CD8-positive, alpha-beta memory T cell (primary cell): ENCODE measurements around the gene CDK6. TPM values are rescaled to one million over a fixed set of nuclear protein-coding genes. Genes with fewer than 3 reads are reported as not detected.

Experiments used
- CTCF ChIA-PET: fragments of 350-600 bp; sonication (Branson Sonifier 250); formaldehyde crosslinking; loops from one replicate; lab custom pipeline; 2021; ENCODE audit warnings: antibody characterized with exemption; lab: Charles Lee
- POLR2A ChIA-PET: fragments of 350-600 bp; sonication (Branson Sonifier 250); formaldehyde crosslinking; loops from one replicate; lab custom pipeline; 2021; ENCODE audit warnings: antibody characterized with exemption; lab: Charles Lee
- DNase-seq, 5 donors: peaks; one replicate each; pipeline versions ENCODE4 v3.0.0 to v3.0.0-alpha.2; 2020 to 2022; ENCODE audit warnings: mixed read lengths in 1 of 5
- H3K27ac ChIP-seq: one replicate; pipeline ENCODE4 v1.7.0; 2013; ENCODE audit warnings: low read depth, mild to moderate bottlenecking, low read length, moderate library complexity
- H3K27me3 ChIP-seq: 2 replicates; pipeline ENCODE4 v1.7.0; 2013; ENCODE audit warnings: low read length, mild to moderate bottlenecking; ENCODE audit not compliant: insufficient read depth, poor library complexity, severe bottlenecking
- H3K36me3 ChIP-seq: 2 replicates; pipeline ENCODE4 v1.7.0; 2013; ENCODE audit warnings: mild to moderate bottlenecking, low read length, moderate library complexity; ENCODE audit not compliant: insufficient read depth
- H3K4me1 ChIP-seq: 2 replicates; pipeline ENCODE4 v1.7.0; 2013; ENCODE audit warnings: mild to moderate bottlenecking, low read length, moderate library complexity; ENCODE audit not compliant: insufficient read depth
- H3K4me3 ChIP-seq: 2 replicates; pipeline ENCODE4 v1.7.0; 2013; ENCODE audit warnings: mild to moderate bottlenecking, low read length
- H3K9me3 ChIP-seq: 2 replicates; pipeline ENCODE4 v1.7.0; 2013; ENCODE audit warnings: mild to moderate bottlenecking, low read length
- H3K27ac Mint-ChIP-seq, 8 donors: one replicate each; pipeline ENCODE4 v1.8.0; 2020 to 2021; ENCODE audit warnings: mixed read lengths in 8 of 8, mild to moderate bottlenecking in 6 of 8, inconsistent platforms in 3 of 8, moderate library complexity in 3 of 8
- H3K27me3 Mint-ChIP-seq, 2 donors: one replicate each; pipeline ENCODE4 v1.8.0; 2020 to 2021; ENCODE audit warnings: mixed read lengths in 2 of 2, mild to moderate bottlenecking in 1 of 2, moderate library complexity in 1 of 2
- H3K36me3 Mint-ChIP-seq, 3 donors: one replicate each; pipeline ENCODE4 v1.8.0; 2020 to 2021; ENCODE audit warnings: mixed read lengths in 3 of 3, inconsistent platforms in 1 of 3, mild to moderate bottlenecking in 1 of 3
- H3K4me1 Mint-ChIP-seq, 3 donors: one replicate each; pipeline ENCODE4 v1.8.0; 2020 to 2021; ENCODE audit warnings: mixed read lengths in 3 of 3, inconsistent platforms in 1 of 3, mild to moderate bottlenecking in 1 of 3
- H3K4me3 Mint-ChIP-seq, 7 donors: one replicate each; pipeline ENCODE4 v1.8.0; 2020 to 2021; ENCODE audit warnings: mixed read lengths in 7 of 7, mild to moderate bottlenecking in 6 of 7, moderate library complexity in 4 of 7, inconsistent platforms in 2 of 7
- H3K9me3 Mint-ChIP-seq, 5 donors: one replicate each; pipeline ENCODE4 v1.8.0; 2020 to 2022; ENCODE audit warnings: mixed read lengths in 5 of 5, mild to moderate bottlenecking in 3 of 5, moderate library complexity in 2 of 5, inconsistent platforms in 1 of 5
- polyA plus RNA-seq: library from polyadenylated mRNA; unstranded; fragments of 300-500 nt; fragmentation: Illumina TruSeq; gene quantifications from one replicate; pipeline ENCODE4 v1.2.3, GENCODE V29; 2021
- total RNA-seq, 2 experiments: library from RNA; stranded (reverse); gene quantifications; one replicate each; pipeline ENCODE4 v1.2.3, GENCODE V29; 2021

CDK6 gene
- total and polyA plus RNA-seq, 3 experiments from 2014 or later = 20.7 to 235 (median 231) TPM

DNA sequence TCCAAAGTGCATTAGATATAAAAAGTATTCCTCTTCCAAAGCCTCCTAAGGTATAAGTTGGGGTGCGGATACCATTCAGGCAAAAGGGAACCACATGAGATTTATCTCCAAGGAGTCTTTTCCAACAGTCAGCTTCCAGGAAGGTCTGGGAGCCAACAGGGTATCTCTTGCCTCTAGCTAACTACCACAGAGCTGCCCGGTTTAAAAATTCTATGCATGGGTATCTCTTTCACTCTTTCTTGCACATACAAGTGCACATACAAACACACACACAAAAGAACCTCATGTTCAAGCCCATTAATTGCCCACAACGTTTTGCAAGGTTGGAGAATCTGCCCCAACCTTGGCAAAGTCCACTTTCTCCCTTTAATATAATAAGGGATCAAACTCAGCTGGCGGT is 80.7 kb downstream of the CDK6 start:
- Histone ChIP-seq H3K4me3 (no peak overlapping the region), H3K9me3 (no peaks in the 10 kb centered on the region), H3K36me3 (no peaks in the 10 kb centered on the region), H3K27ac (no peak overlapping the region), H3K4me1 (no peaks in the 10 kb centered on the region), H3K27me3 (no peaks in the 10 kb centered on the region)
- Mint-ChIP-seq H3K4me3 (no peak overlapping the region), H3K36me3 (peaks cover 11 to 36% (median 16%) of the 10 kb centered on the region in 3 donors), H3K4me1 (peaks cover 4 to 51% (median 26%) of the 10 kb centered on the region in 3 donors), H3K9me3 (no peaks in the 10 kb centered on the region), H3K27ac (peak overlapping the region in 2 of 8 donors; percentile 38 to 58), H3K27me3 (no peaks in the 10 kb centered on the region)
- ChIA-PET POLR2A (interaction anchor here (0.7 kb wide), 1 partner anchor 33 kb away, joined by 3 read pairs; no protein-coding TSS in a partner anchor), CTCF (interaction anchor here (0.9 to 2.1 kb wide), 3 partner anchors 10 to 77 kb away, joined by 3 to 6 read pairs (median 3); no protein-coding TSS in a partner anchor)
- DNase-seq = no peak

DNA sequence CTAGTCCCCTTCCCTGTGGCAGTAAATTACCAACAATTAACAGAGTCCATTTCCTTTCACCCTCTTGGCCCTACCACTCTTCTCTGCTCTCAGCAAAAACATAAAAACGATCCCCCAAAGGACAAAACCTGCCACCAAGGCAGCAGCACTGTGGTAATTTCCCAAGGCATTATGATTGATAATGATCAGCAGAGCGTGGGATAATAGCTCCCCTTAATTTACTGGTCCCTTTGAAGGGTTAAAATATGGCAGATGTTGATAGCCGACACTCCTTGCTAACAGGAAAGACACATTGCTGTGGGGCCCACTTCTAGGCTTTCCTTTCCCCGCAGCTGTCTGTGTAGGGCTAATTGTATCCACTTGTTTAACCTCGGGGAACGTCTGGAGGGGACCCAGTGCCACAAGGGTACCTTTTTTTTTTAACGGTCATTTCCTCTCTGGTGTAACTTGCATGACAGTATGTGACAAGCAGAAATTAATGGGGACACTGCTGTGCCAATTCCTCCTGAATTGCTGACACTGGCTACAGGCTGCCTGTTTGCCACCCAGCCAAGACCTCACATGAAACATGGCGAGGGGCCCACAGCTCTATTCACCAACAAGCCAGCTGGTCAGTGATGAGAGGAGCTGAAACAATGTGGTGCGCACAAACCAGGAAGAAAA is 81.3 kb downstream of the CDK6 start:
- Mint-ChIP-seq H3K27ac (peak overlapping the region in 2 of 8 donors; percentile 35 to 66), H3K4me1 (peaks cover 7 to 56% (median 31%) of the 10 kb centered on the region in 3 donors), H3K9me3 (no peaks in the 10 kb centered on the region), H3K4me3 (no peak overlapping the region), H3K36me3 (peaks cover 11 to 36% (median 16%) of the 10 kb centered on the region in 3 donors), H3K27me3 (no peaks in the 10 kb centered on the region)
- ChIA-PET CTCF (interaction anchor here (1.3 to 2.1 kb wide), 2 partner anchors 63 to 78 kb away, joined by 3 to 6 read pairs; no protein-coding TSS in a partner anchor), POLR2A (no interaction called here)
- Histone ChIP-seq H3K27me3 (no peaks in the 10 kb centered on the region), H3K27ac (no peak overlapping the region), H3K9me3 (no peaks in the 10 kb centered on the region), H3K36me3 (no peaks in the 10 kb centered on the region), H3K4me3 (no peak overlapping the region), H3K4me1 (no peaks in the 10 kb centered on the region)
- no peak for DNase-seq

DNA sequence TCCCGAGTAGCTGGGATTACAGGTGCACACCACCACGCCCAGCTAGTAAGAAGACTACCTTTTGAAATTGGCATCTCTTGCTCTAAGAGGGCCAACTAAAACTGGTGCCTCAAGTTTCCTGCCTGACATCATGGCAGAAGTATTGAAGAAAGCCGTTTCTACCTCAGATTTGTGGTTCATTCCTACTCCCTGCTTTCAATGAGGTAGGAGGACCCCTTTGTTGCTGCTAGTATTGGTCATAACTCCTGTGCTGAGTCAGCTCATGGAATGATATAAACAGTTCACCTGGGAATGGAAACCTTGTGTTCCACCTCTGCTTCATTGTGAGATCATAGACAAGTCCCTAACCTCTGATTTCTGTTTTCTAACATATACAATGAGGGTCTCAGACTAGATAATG is 82.8 kb downstream of the CDK6 start:
- Mint-ChIP-seq H3K4me3 (no peak overlapping the region), H3K36me3 (peaks cover 11 to 30% (median 14%) of the 10 kb centered on the region in 3 donors), H3K9me3 (no peaks in the 10 kb centered on the region), H3K27me3 (no peaks in the 10 kb centered on the region), H3K27ac (peak overlapping the region in 1 of 8 donors; percentile 74), H3K4me1 (peaks cover 12 to 59% (median 41%) of the 10 kb centered on the region in 3 donors)
- Histone ChIP-seq H3K4me3 (no peak overlapping the region), H3K27me3 (no peaks in the 10 kb centered on the region), H3K9me3 (no peaks in the 10 kb centered on the region), H3K4me1 (no peaks in the 10 kb centered on the region), H3K36me3 (no peaks in the 10 kb centered on the region), H3K27ac (no peak overlapping the region)
- DNase-seq = no peak
- CTCF ChIA-PET = no interaction called here
- POLR2A ChIA-PET = no interaction called here

DNA sequence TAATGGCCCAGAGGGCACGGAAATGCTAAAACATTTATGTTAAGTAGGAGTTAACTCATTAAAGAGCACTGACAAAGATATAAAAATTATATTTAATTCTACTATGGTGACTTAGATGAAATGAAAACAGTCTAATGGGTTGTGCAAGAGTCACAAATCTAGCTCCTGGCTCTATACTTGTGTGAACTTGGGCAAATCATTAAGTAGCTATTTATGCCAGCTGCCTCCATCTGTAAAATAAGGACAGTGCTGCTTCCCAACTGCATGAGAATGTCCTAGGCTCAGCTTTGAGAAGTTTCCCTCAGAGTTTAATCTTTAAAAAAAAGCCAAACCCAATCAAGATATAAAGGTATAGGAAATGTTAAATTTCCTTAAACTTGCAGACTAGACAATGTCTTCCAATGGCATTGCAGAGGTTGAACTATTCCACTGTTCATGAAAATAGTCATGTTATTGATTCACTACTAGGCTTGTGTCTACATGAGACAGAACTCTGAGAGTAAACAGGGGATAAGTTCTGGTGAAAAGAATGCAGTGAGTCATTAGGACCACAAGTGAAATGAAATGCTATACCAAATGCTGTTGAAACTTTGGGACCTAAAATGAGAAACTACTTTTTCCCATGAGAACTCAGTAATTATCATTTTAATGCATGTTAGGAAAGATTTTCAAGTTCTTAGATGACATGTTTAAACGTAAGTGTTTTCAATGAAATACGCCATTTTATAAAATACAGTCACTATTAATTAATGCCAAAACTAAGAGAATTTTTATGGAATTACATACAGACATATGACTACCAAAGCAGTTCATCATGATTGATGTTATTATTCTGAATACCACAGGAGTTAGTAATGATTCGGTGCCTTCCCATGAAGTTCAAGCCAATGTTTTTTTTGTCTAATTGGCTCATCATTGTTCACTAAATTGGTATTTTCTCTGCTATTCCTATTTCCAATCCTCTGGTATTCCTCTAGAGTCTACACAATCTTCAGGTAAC is 84.2 kb downstream of the CDK6 start:
- H3K27ac Mint-ChIP-seq = peak overlapping the region in 1 of 8 donors; percentile 35
- CTCF ChIA-PET = no interaction called here

DNA sequence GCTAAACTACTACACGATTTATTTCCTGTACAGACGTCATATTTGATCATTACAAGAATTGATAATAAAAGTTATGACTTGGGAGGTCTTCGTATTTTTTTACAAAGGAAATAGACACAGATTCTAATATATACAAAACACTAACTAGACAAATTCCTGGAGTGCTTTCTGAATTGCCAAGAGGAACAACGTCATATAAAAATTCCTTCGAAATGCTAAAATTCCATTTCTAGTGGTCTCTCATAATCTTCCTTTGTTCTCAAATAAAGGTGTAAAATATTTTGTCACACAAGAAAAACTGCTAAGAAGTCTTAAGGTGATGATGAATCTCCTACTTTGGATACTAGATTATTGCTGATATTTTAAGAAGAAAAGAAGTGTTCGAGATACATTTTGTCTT is 85.4 kb downstream of the CDK6 start:
- no peak for DNase-seq
- no peak overlapping the region for H3K27ac Mint-ChIP-seq
- peaks cover 16 to 59% (median 56%) of the 10 kb centered on the region in 3 donors for H3K4me1 Mint-ChIP-seq
- H3K27me3 ChIP-seq = no peaks in the 10 kb centered on the region
- no peaks in the 10 kb centered on the region for H3K4me1 ChIP-seq
- no peaks in the 10 kb centered on the region for H3K27me3 Mint-ChIP-seq
- H3K9me3 ChIP-seq = no peaks in the 10 kb centered on the region
- no peaks in the 10 kb centered on the region for H3K36me3 ChIP-seq
- no peak overlapping the region for H3K4me3 ChIP-seq
- H3K36me3 Mint-ChIP-seq = peaks cover 3 to 17% (median 7%) of the 10 kb centered on the region in 3 donors
- H3K27ac ChIP-seq = no peak overlapping the region
- CTCF ChIA-PET = no interaction called here
- H3K4me3 Mint-ChIP-seq = no peak overlapping the region
- POLR2A ChIA-PET = no interaction called here
- H3K9me3 Mint-ChIP-seq = no peaks in the 10 kb centered on the region

More for the DNA sequence above, 84.2 kb downstream of the CDK6 start:
- Mint-ChIP-seq H3K4me1 (peaks cover 16 to 62% (median 52%) of the 10 kb centered on the region in 3 donors), H3K9me3 (no peaks in the 10 kb centered on the region), H3K27me3 (no peaks in the 10 kb centered on the region), H3K4me3 (no peak overlapping the region), H3K36me3 (peaks cover 3 to 21% (median 8%) of the 10 kb centered on the region in 3 donors)
- H3K27ac ChIP-seq = no peak overlapping the region
- H3K27me3 ChIP-seq = no peaks in the 10 kb centered on the region
- H3K4me3 ChIP-seq = no peak overlapping the region
- no peaks in the 10 kb centered on the region for H3K9me3 ChIP-seq
- POLR2A ChIA-PET = no interaction called here
- H3K36me3 ChIP-seq = no peaks in the 10 kb centered on the region
- H3K4me1 ChIP-seq = no peaks in the 10 kb centered on the region
- DNase-seq = no peak

DNA sequence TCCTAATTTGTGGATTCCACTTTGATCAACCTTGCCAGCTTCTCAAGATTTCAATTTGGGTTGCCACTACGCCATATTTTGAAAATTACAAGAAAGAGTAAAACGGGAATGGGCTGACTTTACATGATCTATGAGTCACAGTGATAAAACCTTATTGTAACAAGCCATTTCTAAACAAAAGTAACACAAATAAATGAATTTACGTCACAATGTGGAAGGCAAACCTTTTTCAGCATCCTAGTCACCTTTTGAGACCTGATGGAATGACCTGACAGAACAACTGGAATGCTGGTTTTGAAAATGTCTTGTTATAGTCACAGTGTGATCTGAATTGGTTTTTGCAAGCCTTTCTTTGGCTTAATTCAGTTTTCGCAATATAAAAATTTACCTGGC is 85.9 kb downstream of the CDK6 start:
- no peaks in the 10 kb centered on the region for H3K4me1 ChIP-seq
- H3K27ac ChIP-seq = no peak overlapping the region
- H3K9me3 ChIP-seq = no peaks in the 10 kb centered on the region
- peaks cover 7 to 14% (median 10%) of the 10 kb centered on the region in 3 donors for H3K36me3 Mint-ChIP-seq
- H3K4me1 Mint-ChIP-seq = peaks cover 16 to 55% (median 54%) of the 10 kb centered on the region in 3 donors
- POLR2A ChIA-PET = no interaction called here
- H3K27ac Mint-ChIP-seq = no peak overlapping the region
- no peak for DNase-seq
- no peaks in the 10 kb centered on the region for H3K27me3 ChIP-seq
- no peak overlapping the region for H3K4me3 ChIP-seq
- H3K4me3 Mint-ChIP-seq = no peak overlapping the region
- no peaks in the 10 kb centered on the region for H3K9me3 Mint-ChIP-seq
- CTCF ChIA-PET = no interaction called here
- H3K36me3 ChIP-seq = no peaks in the 10 kb centered on the region
- H3K27me3 Mint-ChIP-seq = no peaks in the 10 kb centered on the region

DNA sequence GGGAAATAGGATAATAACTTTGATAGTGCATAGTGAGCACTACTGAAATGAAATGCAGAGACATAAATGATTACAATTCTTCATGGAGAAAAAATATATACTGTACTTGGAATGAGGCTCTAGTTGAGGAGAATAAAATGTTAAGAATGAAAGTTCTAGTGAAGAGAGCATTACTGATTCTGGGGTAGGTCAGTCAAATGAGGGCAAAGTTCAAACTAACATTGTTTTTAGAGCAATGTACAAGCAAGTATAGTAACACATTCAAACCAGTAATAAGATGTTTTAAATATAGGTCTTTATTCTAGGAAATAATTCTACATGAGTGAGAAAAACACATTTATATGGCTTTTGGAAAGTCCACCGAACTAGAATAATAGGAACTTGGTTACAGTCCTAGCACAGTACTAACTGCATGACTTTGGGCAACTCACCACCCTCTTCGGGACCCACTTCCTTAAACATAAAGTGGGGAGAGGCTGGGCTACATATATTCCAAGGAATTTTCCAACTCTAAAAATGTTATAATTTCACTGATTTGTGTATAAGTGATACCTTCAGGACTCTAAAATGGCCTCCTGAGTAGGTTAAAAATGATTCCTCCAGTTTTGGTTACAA is 86.4 kb downstream of the CDK6 start:
- Mint-ChIP-seq H3K27ac (peak overlapping the region in 3 of 8 donors; percentile 8 to 63 (median 11)), H3K27me3 (no peaks in the 10 kb centered on the region), H3K4me1 (peaks cover 14 to 53% (median 49%) of the 10 kb centered on the region in 3 donors), H3K36me3 (peaks cover 7 to 14% (median 10%) of the 10 kb centered on the region in 3 donors), H3K9me3 (no peaks in the 10 kb centered on the region), H3K4me3 (no peak overlapping the region)
- H3K9me3 ChIP-seq = no peaks in the 10 kb centered on the region
- no peak for DNase-seq
- no peaks in the 10 kb centered on the region for H3K36me3 ChIP-seq
- H3K27me3 ChIP-seq = no peaks in the 10 kb centered on the region
- no peaks in the 10 kb centered on the region for H3K4me1 ChIP-seq
- H3K27ac ChIP-seq = no peak overlapping the region
- POLR2A ChIA-PET = no interaction called here
- H3K4me3 ChIP-seq = no peak overlapping the region
- CTCF ChIA-PET = no interaction called here
